Upper lobe of left lung (tissue), 6 donors: ENCODE data around the gene PDE4D. TPM values are rescaled to one million over a fixed set of nuclear protein-coding genes. Genes with fewer than 3 reads are reported as not detected.
"Not testable (repeated sequence)": the region's sequence is repeated elsewhere in the genome, so short reads cannot be mapped to it uniquely, and the experiment has no call there.

ENCODE experiments used
- ATAC-seq, 2 donors: fragments of 200-7000 bp; cut with Tn5 transposase; one replicate each; pipeline ENCODE4 v1.9.1; 2022; ENCODE audit warnings: mild to moderate bottlenecking in 2 of 2, moderate library complexity in 2 of 2; ENCODE audit not compliant: low FRiP score in 2 of 2
- DNase-seq, 2 donors: peaks; one replicate each; pipeline ENCODE4 v3.0.0-alpha.2; 2019 to 2020
- H3K27ac ChIP-seq, 4 donors: fragments of 200-600 bp; sonication (generic); one replicate each; pipeline ENCODE4 v1.5.1; 2016 to 2019
- H3K27me3 ChIP-seq, 4 donors: fragments of 200-600 bp; sonication (generic); one replicate each; pipeline ENCODE4 v1.5.1; 2017 to 2019
- H3K36me3 ChIP-seq, 4 donors: fragments of 200-600 bp; sonication (generic); one replicate each; pipeline ENCODE4 v1.5.1; 2016 to 2019
- H3K4me1 ChIP-seq, 4 donors: fragments of 200-600 bp; sonication (generic); one replicate each; pipeline ENCODE4 v1.5.1; 2018 to 2019
- H3K4me3 ChIP-seq, 4 donors: fragments of 200-600 bp; sonication (generic); one replicate each; pipeline ENCODE4 v1.5.1; 2017 to 2019; ENCODE audit warnings: mild to moderate bottlenecking in 2 of 4, moderate library complexity in 1 of 4
- H3K9me3 ChIP-seq, 4 donors: fragments of 200-600 bp; sonication (generic); one replicate each; pipeline ENCODE4 v1.5.1; 2018 to 2019
- EP300 ChIP-seq, 4 donors: sonication (generic); formaldehyde crosslinking; IDR thresholded peaks; one replicate each; pipeline ENCODE4 v1.5.1; 2017; ENCODE audit warnings: antibody characterized with exemption in 4 of 4, control low read depth in 2 of 4
- POLR2A ChIP-seq, 4 donors: fragments of 450-650 bp; IDR thresholded peaks; one replicate each; pipeline ENCODE4 v1.5.1; 2016 to 2017; ENCODE audit warnings: antibody characterized with exemption in 4 of 4, mild to moderate bottlenecking in 2 of 4
- POLR2AphosphoS5 ChIP-seq, 2 donors: sonication (generic); formaldehyde crosslinking; IDR thresholded peaks; one replicate each; pipeline ENCODE4 v1.5.1; 2017; ENCODE audit warnings: antibody characterized with exemption in 2 of 2
- WGBS, 2 donors: methylation state at CpG; one replicate each; pipeline ENCODE4 v1.1.5; 2017 to 2018; 5-methylcytosine and 5-hydroxymethylcytosine counted together
- total RNA-seq, 6 donors: library from RNA; depleted of rRNA in 4 of 6; stranded (reverse); fragments of >200 nt in 4 of 6; gene quantifications; one replicate each; pipeline versions ENCODE4 v1.1.0 to v1.2.1, GENCODE V29; 2016 to 2021
- TF ChIP-seq, protein P1 (sequence below), 6 experiments: fragments of 450-650 bp in 4 of 6; fragments of 200-600 bp in 2 of 6; sonication (generic) in 2 of 6; IDR thresholded peaks; one replicate each; pipeline ENCODE4 v1.5.1; 2016 to 2019; ENCODE audit warnings: antibody characterized with exemption in 6 of 6
- donor health status: DM: no; HTN: no; CAD: no; lungs with moderate emphysema.
- donor health status: DM: no; HTN: yes; CAD: no; lungs with severe emphysema.

Gene PDE4D
- total RNA-seq, 6 donors from 2014 or later = 50.4 to 188 (median 84.0) TPM

DNA sequence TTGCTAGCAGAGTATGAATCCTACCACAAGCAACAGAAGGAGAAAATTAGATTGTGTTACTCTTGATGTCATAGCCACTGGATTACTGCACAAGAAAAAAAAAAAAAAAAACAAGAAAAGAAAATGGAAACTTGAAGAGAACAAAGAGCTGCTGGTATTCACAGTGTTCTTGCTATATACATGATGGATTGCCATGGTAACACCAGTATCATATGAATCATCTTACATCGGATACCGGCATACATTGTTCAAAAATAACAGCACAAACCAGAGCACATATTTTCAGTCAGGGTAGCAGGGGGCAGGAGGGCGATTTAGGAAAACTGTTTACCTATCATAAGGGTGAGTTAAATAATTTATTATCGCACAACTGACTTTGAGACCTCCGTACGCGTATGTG lies 472.9 kb downstream of the PDE4D start:
- DNase-seq = no peak
- ATAC-seq = no peak
- Histone ChIP-seq H3K36me3 (no peaks in the 10 kb centered on the region), H3K4me3 (no peak overlapping the region), H3K27me3 (no peaks in the 10 kb centered on the region), H3K4me1 (peaks cover 0 to 3% (median 0%) of the 10 kb centered on the region in 4 donors), H3K9me3 (no peaks in the 10 kb centered on the region), H3K27ac (no peak overlapping the region)
- no peak for TF ChIP-seq POLR2A (IDR thresholded peaks at IDR 0.05)
- no peak for TF ChIP-seq EP300 (IDR thresholded peaks at IDR 0.05)
- no peak for TF ChIP-seq POLR2AphosphoS5 (IDR thresholded peaks at IDR 0.05)
- TF ChIP-seq, protein P1, sequence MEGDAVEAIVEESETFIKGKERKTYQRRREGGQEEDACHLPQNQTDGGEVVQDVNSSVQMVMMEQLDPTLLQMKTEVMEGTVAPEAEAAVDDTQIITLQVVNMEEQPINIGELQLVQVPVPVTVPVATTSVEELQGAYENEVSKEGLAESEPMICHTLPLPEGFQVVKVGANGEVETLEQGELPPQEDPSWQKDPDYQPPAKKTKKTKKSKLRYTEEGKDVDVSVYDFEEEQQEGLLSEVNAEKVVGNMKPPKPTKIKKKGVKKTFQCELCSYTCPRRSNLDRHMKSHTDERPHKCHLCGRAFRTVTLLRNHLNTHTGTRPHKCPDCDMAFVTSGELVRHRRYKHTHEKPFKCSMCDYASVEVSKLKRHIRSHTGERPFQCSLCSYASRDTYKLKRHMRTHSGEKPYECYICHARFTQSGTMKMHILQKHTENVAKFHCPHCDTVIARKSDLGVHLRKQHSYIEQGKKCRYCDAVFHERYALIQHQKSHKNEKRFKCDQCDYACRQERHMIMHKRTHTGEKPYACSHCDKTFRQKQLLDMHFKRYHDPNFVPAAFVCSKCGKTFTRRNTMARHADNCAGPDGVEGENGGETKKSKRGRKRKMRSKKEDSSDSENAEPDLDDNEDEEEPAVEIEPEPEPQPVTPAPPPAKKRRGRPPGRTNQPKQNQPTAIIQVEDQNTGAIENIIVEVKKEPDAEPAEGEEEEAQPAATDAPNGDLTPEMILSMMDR (IDR thresholded peaks at IDR 0.05) = no peak
- 93 to 96% methylated on average over 7 of the region's 7 CpGs for WGBS, 2 donors

DNA sequence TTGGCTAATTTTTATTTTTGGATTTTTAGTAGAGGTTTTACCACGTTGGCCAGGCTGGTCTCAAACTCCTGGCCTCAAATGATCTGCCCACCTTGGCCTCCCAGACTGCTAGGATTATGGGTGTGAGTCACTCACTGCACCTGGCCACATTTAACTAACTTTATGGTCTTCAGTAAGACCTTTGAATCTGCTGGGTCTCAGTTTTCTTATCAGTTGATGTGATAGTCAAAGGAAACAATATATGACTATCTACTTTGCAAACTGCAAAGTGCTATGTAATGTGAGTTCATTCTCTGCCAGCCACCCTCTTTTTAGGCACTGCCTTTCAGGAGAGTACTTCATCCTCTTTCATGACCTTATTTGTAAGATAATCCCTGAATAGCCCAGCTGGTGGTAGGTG lies 474.7 kb downstream of the PDE4D start:
- Histone ChIP-seq H3K4me3 (no peak overlapping the region), H3K9me3 (no peaks in the 10 kb centered on the region), H3K4me1 (peaks cover 0 to 3% (median 0%) of the 10 kb centered on the region in 4 donors), H3K27ac (no peak overlapping the region), H3K36me3 (no peaks in the 10 kb centered on the region), H3K27me3 (no peaks in the 10 kb centered on the region)
- no peak for TF ChIP-seq POLR2AphosphoS5 (IDR thresholded peaks at IDR 0.05)
- TF ChIP-seq EP300 (IDR thresholded peaks at IDR 0.05) = no peak
- TF ChIP-seq, protein P1 (IDR thresholded peaks at IDR 0.05) = no peak
- no peak for TF ChIP-seq POLR2A (IDR thresholded peaks at IDR 0.05)
- WGBS, 2 donors = 50 to 58% methylated on average over 1 of the region's 1 CpG
- ATAC-seq (no peak), DNase-seq (no peak)

DNA sequence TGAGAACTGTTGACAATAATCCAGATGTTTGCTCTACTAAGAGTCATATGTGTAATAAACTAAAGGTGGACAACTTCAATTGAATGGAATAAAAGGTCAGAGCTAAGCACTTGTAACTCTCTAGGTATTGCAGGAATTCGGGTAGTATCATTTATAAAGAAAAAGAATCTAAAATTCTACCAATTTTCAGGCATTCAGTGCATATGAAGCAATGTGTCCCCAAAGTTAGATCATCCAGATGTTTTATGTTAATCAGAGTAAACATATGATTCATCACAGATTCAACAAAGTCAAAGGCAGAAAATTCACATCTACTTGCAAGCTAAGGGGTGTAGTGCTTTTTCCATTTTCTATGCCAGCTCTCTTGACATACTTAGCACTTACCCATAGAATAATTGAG lies 477.1 kb downstream of the PDE4D start:
- ATAC-seq (peak in 1 of 2 donors; percentile 21), DNase-seq (no peak)
- no peaks in the 10 kb centered on the region for H3K27me3 ChIP-seq
- H3K9me3 ChIP-seq = no peaks in the 10 kb centered on the region
- WGBS, 2 donors = 82 to 85% methylated on average over 1 of the region's 1 CpG
- no peak for TF ChIP-seq POLR2A (IDR thresholded peaks at IDR 0.05)
- TF ChIP-seq, protein P1 (IDR thresholded peaks at IDR 0.05) = no peak
- TF ChIP-seq EP300 (IDR thresholded peaks at IDR 0.05) = no peak
- no peak for TF ChIP-seq POLR2AphosphoS5 (IDR thresholded peaks at IDR 0.05)
- H3K36me3 ChIP-seq = no peaks in the 10 kb centered on the region
- H3K4me1 ChIP-seq = no peaks in the 10 kb centered on the region
- H3K27ac ChIP-seq = no peak overlapping the region
- H3K4me3 ChIP-seq = no peak overlapping the region

DNA sequence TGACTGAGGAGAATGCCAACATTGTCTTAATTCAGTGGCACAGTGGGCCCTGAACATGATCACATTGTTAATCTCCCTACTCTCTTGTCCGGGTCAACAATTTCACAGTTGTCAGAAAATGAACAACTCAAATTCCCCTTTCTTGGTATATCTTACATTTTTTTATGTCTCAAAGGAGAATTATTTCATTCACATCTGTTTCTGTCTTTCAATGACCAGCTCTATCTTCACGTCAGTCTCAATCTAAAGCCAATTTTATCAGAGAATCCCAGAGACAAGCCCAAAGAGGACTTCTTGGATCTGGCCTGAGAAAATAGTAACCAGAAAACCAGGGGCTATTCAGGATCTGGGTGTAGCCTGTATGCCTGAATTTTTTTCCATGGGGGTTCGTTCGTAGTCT lies 477.5 kb downstream of the PDE4D start:
- DNase-seq = no peak
- TF ChIP-seq, protein P1 (IDR thresholded peaks at IDR 0.05) = no peak
- no peak for TF ChIP-seq EP300 (IDR thresholded peaks at IDR 0.05)
- no peak for TF ChIP-seq POLR2A (IDR thresholded peaks at IDR 0.05)
- TF ChIP-seq POLR2AphosphoS5 (IDR thresholded peaks at IDR 0.05) = no peak
- 84 to 86% methylated on average over 4 of the region's 4 CpGs for WGBS, 2 donors

DNA sequence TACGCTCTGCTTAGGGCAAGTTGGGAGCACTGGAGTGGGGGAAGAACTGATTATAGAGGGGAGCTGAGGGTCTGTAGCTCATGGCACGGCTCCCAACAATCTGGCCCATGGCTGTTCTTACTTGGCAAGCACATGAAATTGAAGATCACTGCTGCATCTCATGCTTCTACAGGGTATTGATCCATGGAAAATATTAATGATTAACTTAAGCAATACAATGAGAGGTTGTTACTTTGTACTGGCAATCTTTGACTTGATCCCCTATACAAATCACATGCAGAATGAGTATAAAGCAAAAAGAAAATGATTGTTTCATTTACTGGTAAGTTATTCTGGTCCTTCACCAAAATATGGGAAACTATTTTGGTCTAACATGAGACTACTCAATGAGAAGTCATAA lies 481.1 kb downstream of the PDE4D start:
- H3K27me3 ChIP-seq = no peaks in the 10 kb centered on the region
- no peaks in the 10 kb centered on the region for H3K4me1 ChIP-seq
- no peak overlapping the region for H3K4me3 ChIP-seq
- H3K36me3 ChIP-seq = no peaks in the 10 kb centered on the region
- DNase-seq (no peak), ATAC-seq (no peak)
- TF ChIP-seq POLR2AphosphoS5 (IDR thresholded peaks at IDR 0.05) = no peak
- TF ChIP-seq EP300 (IDR thresholded peaks at IDR 0.05) = no peak
- TF ChIP-seq, protein P1 (IDR thresholded peaks at IDR 0.05) = no peak
- no peak for TF ChIP-seq POLR2A (IDR thresholded peaks at IDR 0.05)
- whole genome bisulfite sequencing, 2 donors = 100% methylated on average over 2 of the region's 2 CpGs
- H3K27ac ChIP-seq = no peak overlapping the region
- H3K9me3 ChIP-seq = peaks cover 0 to 8% (median 0%) of the 10 kb centered on the region in 4 donors

More for the DNA sequence above, 477.5 kb downstream of the PDE4D start:
- H3K36me3 ChIP-seq = no peaks in the 10 kb centered on the region
- no peaks in the 10 kb centered on the region for H3K9me3 ChIP-seq
- no peaks in the 10 kb centered on the region for H3K4me1 ChIP-seq
- H3K27ac ChIP-seq = no peak overlapping the region
- no peak overlapping the region for H3K4me3 ChIP-seq
- no peaks in the 10 kb centered on the region for H3K27me3 ChIP-seq
- ATAC-seq = no peak

DNA sequence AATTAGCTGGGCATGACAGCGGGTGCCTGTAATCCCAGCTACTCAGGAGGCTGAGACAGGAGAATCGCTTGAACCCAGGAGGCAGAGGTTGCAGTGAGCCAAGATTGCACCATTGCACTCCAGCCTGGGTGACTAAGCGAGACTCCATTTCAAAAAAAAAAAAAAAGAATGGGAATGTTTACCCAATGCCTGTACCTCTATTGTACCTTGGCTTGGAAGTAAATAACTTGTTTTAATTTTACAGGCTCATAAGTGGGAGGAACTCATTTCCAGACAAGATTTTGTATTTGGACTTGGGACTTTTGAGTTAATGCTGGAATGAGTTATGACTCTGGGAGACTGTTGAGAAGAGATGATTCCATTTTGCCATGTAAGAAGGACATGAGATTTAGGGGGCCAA lies 484.5 kb downstream of the PDE4D start:
- 97% methylated on average over 3 of the region's 3 CpGs for WGBS, 2 donors
- not testable (repeated sequence) for H3K4me3 ChIP-seq, ATAC-seq, H3K4me1 ChIP-seq, H3K27me3 ChIP-seq, H3K27ac ChIP-seq, DNase-seq, H3K36me3 ChIP-seq
- peaks cover 0 to 11% (median 0%) of the 10 kb centered on the region in 4 donors for H3K9me3 ChIP-seq
